ENCODE measurements around the gene HOXC9. TPM values are rescaled to one million over a fixed set of nuclear protein-coding genes. Genes with fewer than 3 reads are reported as not detected.

HOXC9 gene
- polyA plus RNA-seq, 1 of the 3 experiments (the other 2 are of a cell fraction) = 1.9 TPM

DNA sequence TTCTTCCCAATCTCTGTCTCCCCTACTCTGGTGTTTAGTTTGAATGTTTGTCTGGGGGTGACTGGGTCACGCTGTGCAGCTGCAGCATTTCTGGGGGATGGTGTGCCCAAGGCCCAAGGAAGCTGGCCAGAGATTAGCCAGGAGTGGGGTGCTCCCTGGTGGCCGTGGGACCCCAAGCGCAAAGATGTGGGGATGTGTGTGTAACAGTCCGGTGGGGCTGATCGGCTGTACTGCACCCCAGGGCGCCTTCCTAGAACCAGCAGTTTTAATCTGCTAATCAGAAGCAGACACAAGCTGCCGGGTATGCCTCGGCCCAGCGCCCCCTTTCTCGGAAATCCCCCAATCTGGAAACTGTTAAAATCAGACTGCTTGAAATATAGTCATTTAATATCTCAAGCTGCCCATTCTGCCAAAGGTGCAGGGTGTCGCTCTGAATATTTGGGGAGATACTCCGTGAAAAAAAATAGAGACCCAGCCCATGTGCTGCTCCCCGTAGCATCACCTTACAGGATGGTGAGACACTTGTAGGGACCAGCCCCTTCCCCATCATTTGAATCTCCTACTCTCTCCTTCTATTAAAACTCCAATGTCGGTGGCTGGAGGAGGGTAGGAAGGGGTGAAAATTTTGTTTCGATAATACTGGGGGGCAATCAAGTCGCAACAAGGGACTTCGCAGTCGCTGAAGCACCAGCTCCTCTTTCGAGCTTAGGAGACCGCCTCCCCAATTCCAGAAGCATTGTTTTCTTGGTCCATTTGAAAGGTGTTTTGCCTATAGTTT, 4.3 kb downstream of the HOXC9 start:
- Histone ChIP-seq H3K9me2 (no peaks in the 10 kb centered on the region), H3K27ac (ENCODE audit: low read depth in 2 of 2, low read length in 1 of 2) (no peak overlapping the region)

DNA sequence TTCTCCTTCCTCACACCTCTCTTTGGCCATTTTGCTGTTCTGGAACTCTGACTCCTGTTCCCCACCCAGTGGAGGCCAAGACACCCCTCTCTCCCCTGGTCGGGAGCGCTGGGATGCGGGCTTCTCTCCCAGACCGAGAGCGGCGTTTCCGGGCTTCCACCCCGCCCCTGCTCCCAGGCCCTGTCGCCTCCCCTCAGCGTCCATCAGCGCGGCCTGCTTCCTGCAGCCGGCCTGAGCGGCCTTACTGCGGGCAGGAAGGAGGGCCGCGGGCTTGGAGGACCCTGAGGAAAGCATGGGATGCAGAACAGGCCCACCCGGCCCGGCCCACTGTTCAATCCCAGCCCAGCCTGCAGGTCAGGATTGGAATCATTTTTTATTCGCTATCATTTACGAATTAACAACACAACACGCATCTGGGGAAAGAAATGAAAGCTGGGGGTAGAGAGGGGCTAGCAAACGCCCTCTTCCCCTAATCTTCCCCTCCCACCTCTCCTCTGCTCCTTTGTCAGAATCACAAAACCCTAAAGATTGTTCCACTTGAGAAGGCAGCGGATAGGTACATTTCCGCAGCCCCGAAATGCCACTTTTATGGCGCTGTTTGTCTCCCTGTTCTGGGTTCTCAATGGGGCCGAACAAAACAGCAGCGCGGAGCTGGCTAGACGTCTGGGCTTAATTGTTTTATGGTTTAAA, 5.0 kb downstream of the HOXC9 start:
- no peak for DNase-seq
- Histone ChIP-seq H3K9ac (no peak overlapping the region), H2AFZ (ENCODE audit: low read depth) (no peak overlapping the region), H3K27ac (ENCODE audit: low read depth in 2 of 2, low read length in 1 of 2) (no peak overlapping the region), H3K4me3 (ENCODE audit: low read depth in 2 of 2, low read length in 1 of 2) (no peak overlapping the region), H3K27me3 (ENCODE audit: insufficient read depth) (no peaks in the 10 kb centered on the region), H3K4me2 (no peak overlapping the region), H3K4me1 (ENCODE audit: control insufficient read depth in 1 of 2, insufficient read depth in 2 of 2, low read depth in 1 of 2, low read length in 1 of 2) (peaks cover 0 to 26% of the 10 kb centered on the region in 2 experiments; a peak in 1 of 4 replicates), H3K9me3 (no peaks in the 10 kb centered on the region), H3K9me2 (no peaks in the 10 kb centered on the region), H3K36me3 (replicated peaks in 1 of 2; ENCODE audit: control insufficient read depth in 1 of 2, insufficient read depth in 2 of 2, low read length in 1 of 2) (no peaks in the 10 kb centered on the region), H4K20me1 (ENCODE audit: insufficient read depth) (no peaks in the 10 kb centered on the region), H3F3A (replicated peaks; ENCODE audit: insufficient read depth) (no peaks in the 10 kb centered on the region), H3K79me2 (ENCODE audit: insufficient read depth) (no peaks in the 10 kb centered on the region)
- POLR2A ChIA-PET = no interaction called here
- 81% methylated on average over 31 of the region's 31 CpGs for WGBS (ENCODE audit: low lambda C conversion rate)
- CTCF ChIA-PET = interaction anchor here (0.9 to 24.5 kb wide), 21 partner anchors 11 to 395 kb away, joined by 3 to 568 read pairs (median 6); partner anchors contain the start of genes HOXC10, HOXC5, HOXC6 and SMUG1
- TF ChIP-seq JUND (IDR thresholded peaks at IDR 0.05) (no peak), NFIC (IDR thresholded peaks at IDR 0.05; ENCODE audit: borderline replicate concordance) (no peak), TCF12 (IDR thresholded peaks at IDR 0.05) (no peak), TAF1 (IDR thresholded peaks at IDR 0.05; ENCODE audit: borderline replicate concordance, low read depth, low read length) (no peak), RFX5 (IDR thresholded peaks at IDR 0.05; ENCODE audit: low read length) (no peak), REST (IDR thresholded peaks at IDR 0.05; ENCODE audit: low read depth, low read length) (no peak), ELF1 (IDR thresholded peaks at IDR 0.05) (no peak), NRF1 (IDR thresholded peaks at IDR 0.05; ENCODE audit: low read depth, low read length) (no peak), SMC3 (IDR thresholded peaks at IDR 0.05; ENCODE audit: low read depth, low read length) (no peak), CHD2 (IDR thresholded peaks at IDR 0.05; ENCODE audit: low read length, partially characterized antibody) (no peak), EZH2phosphoT487 (IDR thresholded peaks at IDR 0.05; ENCODE audit: borderline replicate concordance, low read depth) (no peak), RXRA (IDR thresholded peaks at IDR 0.05; ENCODE audit: borderline replicate concordance, low read depth) (no peak), PBX3 (IDR thresholded peaks at IDR 0.05) (no peak), SIN3A (IDR thresholded peaks at IDR 0.05; ENCODE audit: borderline replicate concordance, low read depth, low read length) (no peak), ZBTB33 (IDR thresholded peaks at IDR 0.05; ENCODE audit: borderline replicate concordance, low read depth) (no peak), MAX (IDR thresholded peaks at IDR 0.05; ENCODE audit: low read depth) (no peak)
- TF ChIP-seq, protein P1, sequence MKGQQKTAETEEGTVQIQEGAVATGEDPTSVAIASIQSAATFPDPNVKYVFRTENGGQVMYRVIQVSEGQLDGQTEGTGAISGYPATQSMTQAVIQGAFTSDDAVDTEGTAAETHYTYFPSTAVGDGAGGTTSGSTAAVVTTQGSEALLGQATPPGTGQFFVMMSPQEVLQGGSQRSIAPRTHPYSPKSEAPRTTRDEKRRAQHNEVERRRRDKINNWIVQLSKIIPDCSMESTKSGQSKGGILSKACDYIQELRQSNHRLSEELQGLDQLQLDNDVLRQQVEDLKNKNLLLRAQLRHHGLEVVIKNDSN (IDR thresholded peaks at IDR 0.05; ENCODE audit: borderline replicate concordance, low read depth) = no peak

More for the DNA sequence above, 4.3 kb downstream of the HOXC9 start:
- Histone ChIP-seq H2AFZ (ENCODE audit: low read depth) (no peak overlapping the region), H3K9me3 (no peaks in the 10 kb centered on the region), H3K27me3 (ENCODE audit: insufficient read depth) (no peaks in the 10 kb centered on the region), H3K4me3 (ENCODE audit: low read depth in 2 of 2, low read length in 1 of 2) (no peak overlapping the region), H3F3A (replicated peaks; ENCODE audit: insufficient read depth) (no peaks in the 10 kb centered on the region), H4K20me1 (ENCODE audit: insufficient read depth) (no peaks in the 10 kb centered on the region), H3K36me3 (replicated peaks in 1 of 2; ENCODE audit: control insufficient read depth in 1 of 2, insufficient read depth in 2 of 2, low read length in 1 of 2) (no peaks in the 10 kb centered on the region), H3K4me2 (no peak overlapping the region), H3K79me2 (ENCODE audit: insufficient read depth) (no peaks in the 10 kb centered on the region), H3K9ac (no peak overlapping the region), H3K4me1 (ENCODE audit: control insufficient read depth in 1 of 2, insufficient read depth in 2 of 2, low read depth in 1 of 2, low read length in 1 of 2) (peaks cover 0 to 19% of the 10 kb centered on the region in 2 experiments; a peak in 1 of 4 replicates)
- POLR2A ChIA-PET = no interaction called here
- WGBS (ENCODE audit: low lambda C conversion rate) = 73% methylated on average over 18 of the region's 20 CpGs
- no peak for DNase-seq
- CTCF ChIA-PET = interaction anchor here (0.9 to 24.5 kb wide), 14 partner anchors 13 to 395 kb away, joined by 3 to 568 read pairs (median 8); partner anchors contain the start of genes HOXC10, HOXC5, HOXC6 and SMUG1
- TF ChIP-seq FOSL2 (IDR thresholded peaks at IDR 0.05; ENCODE audit: borderline replicate concordance, low read depth) (no peak), RAD21 (IDR thresholded peaks at IDR 0.05; ENCODE audit: low read length) (0 out of 2 replicates have a peak, but pooled peaks have one; percentile 13)

All from SK-N-SH (cell line).